Common myeloid progenitor, CD34-positive (primary cell): ENCODE results near the gene HOMER1.
A peak's percentile ranks its signal among the peaks of the same experiment; 100 is the strongest.

Experiments
- CTCF ChIA-PET: fragments of 350-600 bp; sonication (Branson Sonifier 250); formaldehyde crosslinking; loops from one replicate; lab custom pipeline; 2021; ENCODE audit warnings: antibody characterized with exemption; lab: Charles Lee
- POLR2A ChIA-PET: fragments of 350-600 bp; sonication (Branson Sonifier 250); formaldehyde crosslinking; loops from one replicate; lab custom pipeline; 2021; ENCODE audit warnings: antibody characterized with exemption; lab: Charles Lee
- DNase-seq, 3 donors: peaks; one replicate each; pipeline versions ENCODE4 v3.0.0 to v3.0.0-alpha.2; 2013
- H3K27ac ChIP-seq, 2 experiments: 1 replicate in 1 of 2; 2 replicates in 1 of 2; pipeline ENCODE4 v1.7.0; 2013; ENCODE audit warnings: inconsistent platforms in 2 of 2, low read length in 2 of 2, mild to moderate bottlenecking in 2 of 2, low read depth in 1 of 2, moderate library complexity in 1 of 2; ENCODE audit not compliant: severe bottlenecking in 2 of 2, insufficient read depth in 1 of 2, poor library complexity in 1 of 2
- H3K27me3 ChIP-seq, 5 experiments: replicated peaks in 2 of 5; 1 replicate in 3 of 5; 2 replicates in 2 of 5; pipeline versions ENCODE4 v1.6.1 to v1.7.0; 2013; ENCODE audit warnings: low read length in 4 of 5, mild to moderate bottlenecking in 2 of 5, moderate library complexity in 2 of 5, inconsistent platforms in 1 of 5; ENCODE audit not compliant: insufficient read depth in 5 of 5, control insufficient read depth in 4 of 5
- H3K36me3 ChIP-seq, 4 experiments: 1 replicate in 2 of 4; 2 replicates in 2 of 4; pipeline versions ENCODE4 v1.6.1 to v1.7.0; 2013; ENCODE audit warnings: low read length in 3 of 4, control low read depth in 1 of 4, mild to moderate bottlenecking in 1 of 4; ENCODE audit not compliant: control insufficient read depth in 4 of 4, insufficient read depth in 4 of 4
- H3K4me1 ChIP-seq, 4 experiments: 1 replicate in 3 of 4; 2 replicates in 1 of 4; pipeline versions ENCODE4 v1.6.1 to v1.7.1; 2013; ENCODE audit warnings: low read length in 3 of 4, mild to moderate bottlenecking in 3 of 4, control low read depth in 1 of 4, inconsistent platforms in 1 of 4, moderate library complexity in 1 of 4; ENCODE audit not compliant: control insufficient read depth in 4 of 4, insufficient read depth in 4 of 4; ENCODE audit errors: control extremely low read depth in 1 of 4
- H3K4me3 ChIP-seq, 7 experiments: 1 replicate in 4 of 7; 2 replicates in 3 of 7; pipeline versions ENCODE4 v1.5.1 to v1.7.0; 2013; ENCODE audit warnings: mild to moderate bottlenecking in 7 of 7, low read length in 6 of 7, moderate library complexity in 6 of 7, inconsistent platforms in 2 of 7, low read depth in 2 of 7, control low read depth in 1 of 7; ENCODE audit not compliant: insufficient read depth in 4 of 7, control insufficient read depth in 1 of 7; ENCODE audit errors: extremely low read depth in 1 of 7
- H3K9me3 ChIP-seq, 5 experiments: 1 replicate in 4 of 5; 2 replicates in 1 of 5; pipeline versions ENCODE4 v1.6.1 to v1.7.1; 2013; ENCODE audit warnings: low read length in 4 of 5, mild to moderate bottlenecking in 2 of 5, inconsistent platforms in 1 of 5, low read depth in 1 of 5, moderate library complexity in 1 of 5; ENCODE audit not compliant: control insufficient read depth in 4 of 5, insufficient read depth in 2 of 5; ENCODE audit errors: control extremely low read depth in 1 of 5
- WGBS: methylation state at CpG from one replicate; pipeline ENCODE4 v1.1.5; 2013; ENCODE audit not compliant: insufficient coverage; 5-methylcytosine and 5-hydroxymethylcytosine counted together

Gene HOMER1

DNA sequence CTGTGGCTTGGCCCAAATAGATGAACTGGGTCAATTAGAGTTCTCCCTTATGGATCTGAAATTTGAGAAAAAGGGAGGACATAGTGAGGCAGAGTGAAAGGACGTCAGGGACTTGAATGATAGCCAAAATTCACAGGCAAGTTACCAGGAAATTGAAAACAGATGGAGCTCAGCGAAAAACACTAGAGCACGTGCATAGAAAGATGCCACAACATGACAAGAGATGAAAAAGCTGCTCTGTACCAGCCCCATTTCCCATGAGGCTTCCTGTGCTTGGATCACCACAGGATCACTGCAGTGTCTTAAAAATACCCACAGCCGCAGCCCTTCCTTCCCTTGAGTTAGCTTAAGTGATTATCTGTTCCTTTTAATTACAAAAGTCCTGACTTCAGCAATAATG lies 39.0 kb upstream of the HOMER1 start:
- DNase-seq = peak in 2 of 3 donors; percentile 57 to 58
- H3K27me3 ChIP-seq = no peaks in the 10 kb centered on the region
- POLR2A ChIA-PET = no interaction called here
- H3K4me3 ChIP-seq = no peak overlapping the region
- no peak overlapping the region for H3K27ac ChIP-seq
- WGBS = 0% methylated on average over 3 of the region's 4 CpGs
- H3K9me3 ChIP-seq = no peaks in the 10 kb centered on the region
- H3K4me1 ChIP-seq = peaks cover 0 to 5% (median 2%) of the 10 kb centered on the region in 4 experiments
- H3K36me3 ChIP-seq = no peaks in the 10 kb centered on the region
- CTCF ChIA-PET = interaction anchor here (1.4 kb wide), 1 partner anchor 107 kb away, joined by 3 read pairs; no protein-coding TSS in a partner anchor

DNA sequence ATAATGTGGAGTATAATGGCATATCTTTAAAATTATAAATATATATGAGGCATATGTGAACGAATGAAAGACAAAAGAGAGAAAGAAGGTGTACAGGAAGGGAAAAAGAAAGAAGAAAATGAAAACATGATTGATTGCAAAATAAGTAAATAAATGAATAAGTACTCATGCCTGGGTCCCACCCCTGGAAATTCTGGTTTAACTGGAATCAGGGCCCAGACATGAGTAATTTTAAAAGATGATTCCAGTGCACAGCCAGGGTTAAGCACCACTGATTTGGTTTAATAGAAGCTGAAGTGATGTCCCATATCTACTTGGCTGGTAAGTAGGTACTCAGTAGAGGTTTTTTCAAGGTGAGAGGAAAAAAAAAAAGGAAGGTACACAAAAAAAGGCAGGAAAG lies 34.0 kb upstream of the HOMER1 start:
- no peaks in the 10 kb centered on the region for H3K27me3 ChIP-seq
- H3K4me3 ChIP-seq = no peak overlapping the region
- peaks cover 0 to 4% (median under 1%) of the 10 kb centered on the region in 4 experiments for H3K4me1 ChIP-seq
- CTCF ChIA-PET = no interaction called here
- H3K9me3 ChIP-seq = no peaks in the 10 kb centered on the region
- POLR2A ChIA-PET = no interaction called here
- no CpG with 5 or more reads among the region's 1 CpG for WGBS
- H3K36me3 ChIP-seq = no peaks in the 10 kb centered on the region
- DNase-seq = no peak
- no peak overlapping the region for H3K27ac ChIP-seq

DNA sequence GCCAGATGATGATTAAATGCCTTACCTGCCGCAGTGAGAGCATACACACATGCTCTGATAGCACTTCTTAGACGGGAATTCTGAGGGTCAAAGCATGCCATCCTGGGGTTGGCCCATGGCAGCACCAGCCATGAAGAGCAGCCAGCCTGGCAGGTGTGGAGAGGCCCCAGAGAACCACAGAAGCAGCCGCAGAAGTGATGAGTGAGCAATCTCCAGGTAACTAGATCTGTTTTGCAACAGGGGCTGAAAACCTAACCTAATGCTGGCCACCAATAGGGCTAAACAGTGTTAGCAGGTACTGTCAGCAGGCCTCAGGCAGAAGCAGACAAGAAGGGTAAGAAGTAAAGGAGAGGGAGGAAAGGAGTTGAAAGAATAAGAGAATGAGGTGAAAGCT lies 33.5 kb upstream of the HOMER1 start:
- H3K27me3 ChIP-seq = no peaks in the 10 kb centered on the region
- DNase-seq = no peak
- no peak overlapping the region for H3K4me3 ChIP-seq
- no peaks in the 10 kb centered on the region for H3K4me1 ChIP-seq
- ChIA-PET CTCF (no interaction called here), POLR2A (no interaction called here)
- H3K36me3 ChIP-seq = no peaks in the 10 kb centered on the region
- no peak overlapping the region for H3K27ac ChIP-seq
- 97% methylated on average over 3 of the region's 3 CpGs for WGBS
- no peaks in the 10 kb centered on the region for H3K9me3 ChIP-seq

DNA sequence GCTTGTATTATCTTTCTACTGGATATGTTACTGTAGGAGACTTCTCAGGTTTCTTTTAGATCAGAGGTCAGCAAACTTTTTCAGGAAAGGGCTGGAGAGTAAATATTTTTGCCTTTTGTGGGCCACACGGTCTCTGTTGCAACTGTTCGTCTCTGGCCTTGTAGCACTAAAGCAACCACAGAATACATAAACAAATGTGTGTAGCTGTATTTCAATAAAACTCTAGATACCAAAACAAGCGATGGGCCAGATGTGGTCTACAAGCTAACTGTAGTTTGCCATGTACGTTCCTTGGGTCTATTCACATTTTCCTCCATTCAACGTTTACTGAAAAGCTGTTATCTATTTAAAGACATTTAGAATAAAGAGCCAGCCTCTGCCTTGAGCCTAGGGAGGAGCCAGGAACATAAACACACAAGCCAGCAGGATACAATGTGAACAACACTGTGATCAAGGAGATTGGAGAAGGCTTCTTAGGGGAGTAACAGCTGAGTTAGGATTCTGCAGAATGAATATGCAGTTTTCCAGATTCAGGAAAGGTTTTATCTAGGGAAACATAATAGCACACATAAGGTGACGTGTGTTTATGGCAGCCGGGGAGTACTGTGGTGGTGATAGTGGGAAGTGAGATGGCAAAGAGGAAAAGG lies 33.0 kb upstream of the HOMER1 start:
- no peak overlapping the region for H3K4me3 ChIP-seq
- CTCF ChIA-PET = no interaction called here

DNA sequence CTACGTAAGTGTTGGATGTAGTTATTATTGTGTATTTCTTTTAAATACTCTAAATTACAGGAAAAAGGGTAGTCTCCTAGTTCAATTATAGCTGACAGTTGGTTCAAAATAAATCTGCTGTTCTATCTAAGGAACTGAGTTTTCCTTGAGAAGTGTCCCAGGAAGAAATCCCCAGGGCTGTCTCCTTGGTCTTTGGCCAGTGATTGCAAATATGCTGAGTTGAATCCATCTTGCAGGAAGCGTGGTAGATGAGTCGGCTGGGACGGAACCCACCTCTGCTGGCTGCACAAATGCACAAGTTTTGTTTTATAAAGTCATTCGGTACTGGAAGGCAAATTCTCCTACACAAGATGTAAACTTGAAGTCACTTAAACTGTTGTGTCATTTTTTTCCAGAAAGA lies 30.2 kb upstream of the HOMER1 start:
- CTCF ChIA-PET = no interaction called here

More for the DNA sequence above, 33.0 kb upstream of the HOMER1 start:
- POLR2A ChIA-PET = no interaction called here
- WGBS = 83% methylated on average over 4 of the region's 7 CpGs
- Histone ChIP-seq H3K27ac (no peak overlapping the region), H3K4me1 (no peaks in the 10 kb centered on the region), H3K36me3 (no peaks in the 10 kb centered on the region), H3K27me3 (no peaks in the 10 kb centered on the region), H3K9me3 (no peaks in the 10 kb centered on the region)
- DNase-seq = no peak

DNA sequence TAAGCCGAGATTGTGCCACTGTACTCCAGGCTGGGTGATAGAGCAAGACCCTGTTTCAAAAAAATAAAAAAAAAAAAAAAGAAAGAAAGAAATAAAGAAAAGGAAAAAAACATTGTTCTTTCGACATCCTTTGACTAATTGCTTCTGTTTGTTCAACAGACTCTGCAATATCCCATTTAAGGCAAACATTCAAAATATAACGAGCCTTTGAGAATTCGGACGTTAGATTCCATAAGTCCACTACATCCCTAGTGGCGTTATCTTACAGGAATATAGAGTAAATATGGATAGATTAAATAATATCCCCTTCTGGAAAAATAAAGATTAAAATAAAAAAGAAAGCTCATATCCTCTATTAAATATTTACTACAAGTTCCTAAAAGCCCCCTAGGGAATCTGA lies 27.0 kb upstream of the HOMER1 start:
- no peak for DNase-seq
- no CpG with 5 or more reads among the region's 6 CpGs for WGBS
- POLR2A ChIA-PET = no interaction called here
- Histone ChIP-seq H3K36me3 (no peaks in the 10 kb centered on the region), H3K9me3 (no peaks in the 10 kb centered on the region), H3K27ac (no peak overlapping the region), H3K4me1 (no peaks in the 10 kb centered on the region), H3K4me3 (no peak overlapping the region), H3K27me3 (no peaks in the 10 kb centered on the region)
- CTCF ChIA-PET = interaction anchor here (1.4 kb wide), 1 partner anchor 14 kb away, joined by 3 read pairs; no protein-coding TSS in a partner anchor

More for the DNA sequence above, 30.2 kb upstream of the HOMER1 start:
- H3K4me3 ChIP-seq = no peak overlapping the region
- no peaks in the 10 kb centered on the region for H3K4me1 ChIP-seq
- no peaks in the 10 kb centered on the region for H3K9me3 ChIP-seq
- H3K36me3 ChIP-seq = no peaks in the 10 kb centered on the region
- no peak overlapping the region for H3K27ac ChIP-seq
- no peaks in the 10 kb centered on the region for H3K27me3 ChIP-seq
- no peak for DNase-seq
- WGBS = 93% methylated on average over 4 of the region's 5 CpGs
- POLR2A ChIA-PET = no interaction called here

DNA sequence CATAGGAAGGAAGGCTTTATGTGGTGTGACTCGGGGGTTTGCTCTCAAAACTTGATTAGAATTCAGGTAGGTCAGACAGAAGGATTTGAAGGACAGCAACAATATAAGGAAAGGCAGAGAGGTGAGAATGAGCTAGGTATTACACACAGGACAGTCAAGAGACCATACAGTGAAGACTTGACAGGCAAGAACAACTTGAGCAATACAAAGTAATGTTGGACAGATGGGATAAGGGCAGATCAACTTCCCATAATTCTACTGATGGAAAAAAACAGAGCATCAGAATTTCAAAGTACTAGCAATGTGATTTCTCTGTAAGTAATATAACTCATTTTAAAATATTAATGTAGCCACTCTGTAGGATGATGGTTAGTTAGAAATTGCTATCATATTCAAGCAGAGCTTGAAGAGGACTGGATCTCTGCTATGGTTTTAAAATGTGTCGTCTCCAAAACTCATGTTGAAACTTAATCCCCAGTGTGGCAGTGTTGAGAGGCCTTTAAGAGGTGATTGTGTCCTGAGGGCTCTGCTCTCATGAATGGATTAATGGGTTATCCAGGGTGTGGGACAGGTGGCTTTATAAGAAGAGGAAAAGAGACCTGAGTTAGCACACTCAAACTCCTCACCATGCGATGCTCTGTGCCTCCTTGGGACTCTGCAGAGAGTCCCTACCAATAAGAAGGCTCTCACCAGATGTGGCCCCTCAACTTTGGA lies 22.4 kb upstream of the HOMER1 start:
- Histone ChIP-seq H3K4me3 (no peak overlapping the region), H3K27ac (no peak overlapping the region), H3K4me1 (no peaks in the 10 kb centered on the region), H3K27me3 (no peaks in the 10 kb centered on the region), H3K36me3 (no peaks in the 10 kb centered on the region), H3K9me3 (no peaks in the 10 kb centered on the region)
- no peak for DNase-seq
- POLR2A ChIA-PET = no interaction called here
- CTCF ChIA-PET = interaction anchor here (0.6 kb wide), 1 partner anchor 20 kb away, joined by 3 read pairs; no protein-coding TSS in a partner anchor
- WGBS = 96% methylated on average over 2 of the region's 3 CpGs
